ENCODE results near the gene MBD3L3. TPM values are rescaled to one million over a fixed set of nuclear protein-coding genes. Genes with fewer than 3 reads are reported as not detected.
"Not testable (repeated sequence)": the region's sequence is repeated elsewhere in the genome, so short reads cannot be mapped to it uniquely, and the experiment has no call there.

MBD3L3 gene
- polyA plus RNA-seq, 1 donor from 2014 or later: not detected

DNA sequence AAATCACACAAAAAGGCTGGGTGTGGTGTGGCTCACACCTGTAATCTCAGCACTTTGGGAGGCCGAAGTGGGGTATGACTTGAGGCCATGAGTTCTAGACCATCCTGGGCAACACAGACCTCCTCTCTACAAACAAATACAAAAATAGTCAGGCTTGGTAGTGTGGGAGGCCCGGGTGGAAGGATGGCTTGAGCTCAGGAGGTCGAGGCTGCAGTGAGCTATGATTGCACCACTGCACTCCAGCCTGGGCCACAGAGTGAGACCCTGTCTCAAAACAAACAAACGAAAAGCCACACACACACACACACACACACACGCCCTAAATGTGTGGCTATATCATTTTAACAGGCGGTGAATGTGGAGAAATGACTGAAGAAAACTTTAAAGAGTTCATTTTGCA lies 10.1 kb upstream of the MBD3L3 start:
- no peak overlapping the region for H3K9ac ChIP-seq (ENCODE audit: low read length)
- peak overlapping the region; percentile 69 for H2AFZ ChIP-seq (ENCODE audit: low read depth, low read length)
- no peaks in the 10 kb centered on the region for H3K27me3 ChIP-seq (ENCODE audit: insufficient read depth, low read depth, low read length)
- no peak overlapping the region for H3K27ac ChIP-seq (ENCODE audit: low read length)
- no peaks in the 10 kb centered on the region for H3K9me3 ChIP-seq (ENCODE audit: low read length)
- H4K20me1 ChIP-seq (ENCODE audit: insufficient read depth): no peaks in the 10 kb centered on the region
- H3K79me2 ChIP-seq (replicated peaks; ENCODE audit: insufficient read depth, low read length): peaks cover 9% of the 10 kb centered on the region
- no peaks in the 10 kb centered on the region for H3F3A ChIP-seq (ENCODE audit: insufficient read depth, low read length, poor library complexity, severe bottlenecking)
- TF ChIP-seq CTCF (IDR thresholded peaks at IDR 0.05; ENCODE audit: poor library complexity, severe bottlenecking) (no peak), TAF1 (IDR thresholded peaks at IDR 0.05; ENCODE audit: low read depth) (no peak), REST (IDR thresholded peaks at IDR 0.05; ENCODE audit: borderline replicate concordance) (no peak), EZH2 (IDR thresholded peaks at IDR 0.05; ENCODE audit: borderline replicate concordance, insufficient read depth, low read length, poor library complexity, severe bottlenecking) (no peak), POLR2AphosphoS5 (IDR thresholded peaks at IDR 0.05) (no peak), MXI1 (conservative IDR thresholded peaks at IDR 0.05; ENCODE audit: poor library complexity, severe bottlenecking) (no peak), SMC3 (conservative IDR thresholded peaks at IDR 0.05; ENCODE audit: poor library complexity) (no peak), RAD21 (conservative IDR thresholded peaks at IDR 0.05) (no peak), EP300 (conservative IDR thresholded peaks at IDR 0.05; ENCODE audit: poor library complexity, severe bottlenecking) (no peak)
- H3K4me2 ChIP-seq (ENCODE audit: low read length): no peak overlapping the region
- peak overlapping the region; percentile 98 for H3K4me3 ChIP-seq (ENCODE audit: low read length)
- H3K36me3 ChIP-seq (ENCODE audit: insufficient read depth, low read length): no peaks in the 10 kb centered on the region
- no peaks in the 10 kb centered on the region for H3K9me2 ChIP-seq (ENCODE audit: insufficient read depth, low read length)

- Histone ChIP-seq H3K4me3 (ENCODE audit: low read length) (no peak overlapping the region), H3K27me3 (ENCODE audit: insufficient read depth, low read depth, low read length) (no peaks in the 10 kb centered on the region)
- TF ChIP-seq MXI1 (conservative IDR thresholded peaks at IDR 0.05; ENCODE audit: poor library complexity, severe bottlenecking): no peak
- no peak for TF ChIP-seq EZH2 (IDR thresholded peaks at IDR 0.05; ENCODE audit: borderline replicate concordance, insufficient read depth, low read length, poor library complexity, severe bottlenecking)
- TF ChIP-seq EP300 (conservative IDR thresholded peaks at IDR 0.05; ENCODE audit: poor library complexity, severe bottlenecking): no peak
- no peak for TF ChIP-seq SMC3 (conservative IDR thresholded peaks at IDR 0.05; ENCODE audit: poor library complexity)
- TF ChIP-seq RAD21 (conservative IDR thresholded peaks at IDR 0.05): no peak
- no peak for TF ChIP-seq CTCF (IDR thresholded peaks at IDR 0.05; ENCODE audit: poor library complexity, severe bottlenecking)
- no peak for TF ChIP-seq TAF1 (IDR thresholded peaks at IDR 0.05; ENCODE audit: low read depth)
- no peak for TF ChIP-seq POLR2AphosphoS5 (IDR thresholded peaks at IDR 0.05)
- TF ChIP-seq REST (IDR thresholded peaks at IDR 0.05; ENCODE audit: borderline replicate concordance): no peak
These were observed 9.2 kb upstream of the MBD3L3 start for GRCh38 chr19:7067716-7068115.

DNA sequence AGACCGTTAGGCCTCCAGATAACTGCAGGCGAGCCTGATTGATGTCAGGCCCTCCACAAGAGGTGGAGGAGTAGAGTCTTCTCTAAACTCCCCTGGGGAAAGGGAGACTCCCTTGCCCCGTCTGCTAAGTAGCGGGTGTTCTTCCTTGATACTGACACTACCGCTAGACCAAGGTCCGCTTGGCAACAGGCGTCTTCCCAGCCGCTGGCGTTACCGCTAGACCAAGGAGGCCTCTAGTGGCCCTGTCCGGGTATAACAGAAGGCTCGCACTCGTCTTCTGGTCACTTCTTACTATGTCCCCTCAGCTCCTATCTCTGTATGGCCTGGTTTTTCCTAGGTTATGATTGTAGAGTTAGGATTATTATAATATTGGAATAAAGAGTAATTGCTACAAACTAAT lies 8.6 kb upstream of the MBD3L3 start:
- H3K27ac ChIP-seq (ENCODE audit: low read length); H3K79me2 ChIP-seq (replicated peaks; ENCODE audit: insufficient read depth, low read length); H3K4me2 ChIP-seq (ENCODE audit: low read length); H3K4me3 ChIP-seq (ENCODE audit: low read length); H3K36me3 ChIP-seq (ENCODE audit: insufficient read depth, low read length); H4K20me1 ChIP-seq (ENCODE audit: insufficient read depth); H3K9me2 ChIP-seq (ENCODE audit: insufficient read depth, low read length); H3F3A ChIP-seq (ENCODE audit: insufficient read depth, low read length, poor library complexity, severe bottlenecking); H3K9ac ChIP-seq (ENCODE audit: low read length); H2AFZ ChIP-seq (ENCODE audit: low read depth, low read length); H3K9me3 ChIP-seq (ENCODE audit: low read length); H3K27me3 ChIP-seq (ENCODE audit: insufficient read depth, low read depth, low read length): not testable (repeated sequence)

More at GRCh38 chr19:7067716-7068115, 9.2 kb upstream of the MBD3L3 start:
- no peaks in the 10 kb centered on the region for H3K9me3 ChIP-seq (ENCODE audit: low read length)
- no peak overlapping the region for H3K4me2 ChIP-seq (ENCODE audit: low read length)
- H3K27ac ChIP-seq (ENCODE audit: low read length): no peak overlapping the region
- H3K36me3 ChIP-seq (ENCODE audit: insufficient read depth, low read length): no peaks in the 10 kb centered on the region
- no peak overlapping the region for H3K9ac ChIP-seq (ENCODE audit: low read length)
- H3F3A ChIP-seq (ENCODE audit: insufficient read depth, low read length, poor library complexity, severe bottlenecking): no peaks in the 10 kb centered on the region
- no peaks in the 10 kb centered on the region for H4K20me1 ChIP-seq (ENCODE audit: insufficient read depth)
- H3K9me2 ChIP-seq (ENCODE audit: insufficient read depth, low read length): no peaks in the 10 kb centered on the region
- H2AFZ ChIP-seq (ENCODE audit: low read depth, low read length): no peak overlapping the region
- H3K79me2 ChIP-seq (replicated peaks; ENCODE audit: insufficient read depth, low read length): peaks cover 9% of the 10 kb centered on the region

Measured in neural cell (in vitro differentiated cells).